HCT116 (cell line): Measurements from ENCODE around the gene SLC2A5.

ENCODE experiments used
- CTCF ChIP-seq, 3 experiments: fragments of 200-600 bp in 1 of 3; sonication (generic) in 1 of 3; IDR thresholded peaks in 2 of 3; conservative IDR thresholded peaks in 1 of 3; 2 replicates each; pipeline ENCODE4 v1.5.1; 2012 to 2017; ENCODE audit warnings: low read depth in 2 of 3, low read length in 2 of 3, antibody characterized with exemption in 1 of 3, borderline replicate concordance in 1 of 3, control low read depth in 1 of 3, mild to moderate bottlenecking in 1 of 3, mixed read lengths in 1 of 3, mixed run types in 1 of 3, moderate library complexity in 1 of 3; ENCODE audit not compliant: insufficient read depth in 1 of 3
- JUND ChIP-seq: IDR thresholded peaks from 2 replicates; pipeline ENCODE4 v1.6.1; 2012
- POLR2A ChIP-seq: IDR thresholded peaks from 2 replicates; pipeline ENCODE4 v1.7.0; 2011; ENCODE audit warnings: borderline replicate concordance; ENCODE audit not compliant: insufficient read depth, insufficient read length; ENCODE audit errors: extremely low read depth
- REST ChIP-seq: IDR thresholded peaks from 2 replicates; pipeline ENCODE4 v1.6.1; 2012; ENCODE audit warnings: low read depth
- SP1 ChIP-seq: IDR thresholded peaks from 2 replicates; pipeline ENCODE4 v1.6.1; 2012; ENCODE audit warnings: low read depth
- ZFX ChIP-seq: fragments of 450-650 bp; IDR thresholded peaks from 2 replicates; pipeline ENCODE4 v1.6.1; 2017
- ZNF274 ChIP-seq: fragments of 200-500 bp; sonication (Bioruptor generic); IDR thresholded peaks from 2 replicates; pipeline ENCODE4 v1.6.1; 2014; ENCODE audit warnings: mild to moderate bottlenecking, low read depth, low read length, inconsistent platforms

GRCh38 chr1:9073143-9073542 lies 3.7 kb upstream of the SLC2A5 start:
- TF ChIP-seq SP1 (no peak), CTCF (IDR thresholded peaks at IDR 0.05 in 2 of 3, conservative IDR thresholded peaks at IDR 0.05 in 1 of 3; ENCODE audit: borderline replicate concordance in 1 of 3, insufficient read depth in 1 of 3, low read depth in 2 of 3, low read length in 2 of 3) (no peak), POLR2A (no peak), REST (no peak), ZNF274 (no peak), JUND (no peak), ZFX (no peak)
